GM18505 (cell line): ENCODE measurements around the gene PDGFC.
"Not testable (repeated sequence)": the region's sequence is repeated elsewhere in the genome, so short reads cannot be mapped to it uniquely, and the experiment has no call there.

Experiments
- ATAC-seq: cut with Tn5 transposase; IDR thresholded peaks from one replicate; pipeline ENCODE4 v1.9.1; 2021; ENCODE audit not compliant: unreplicated experiment
- POLR2A ChIP-seq: IDR thresholded peaks from 4 replicates; pipeline ENCODE4 v1.6.1; 2011; ENCODE audit warnings: borderline replicate concordance; ENCODE audit not compliant: insufficient read depth, insufficient read length; ENCODE audit errors: extremely low read depth

PDGFC gene

GRCh38 chr4:156889616-156890594, 81.7 kb downstream of the PDGFC start:
- no peak for ATAC-seq
- TF ChIP-seq POLR2A: no peak

- TF ChIP-seq POLR2A: no peak
- ATAC-seq: no peak
Measured at GRCh38 chr4:156888762-156889161, 82.8 kb downstream of the PDGFC start.

- no peak for ATAC-seq
- TF ChIP-seq POLR2A: no peak
Measured at GRCh38 chr4:156886481-156886880, 85.1 kb downstream of the PDGFC start.

- no peak for ATAC-seq
Measured at GRCh38 chr4:156885374-156885773, 86.2 kb downstream of the PDGFC start.

GRCh38 chr4:156884183-156884582, 87.4 kb downstream of the PDGFC start:
- no peak for TF ChIP-seq POLR2A
- ATAC-seq: no peak

More at GRCh38 chr4:156885374-156885773, 86.2 kb downstream of the PDGFC start:
- no peak for TF ChIP-seq POLR2A

- no peak for TF ChIP-seq POLR2A
- no peak for ATAC-seq
Measured at GRCh38 chr4:156875704-156876103, 95.9 kb downstream of the PDGFC start.

- ATAC-seq: no peak
- TF ChIP-seq POLR2A: no peak
Measured at GRCh38 chr4:156875055-156875454, 96.5 kb downstream of the PDGFC start.

- TF ChIP-seq POLR2A: no peak
- ATAC-seq: no peak
Measured at GRCh38 chr4:156873799-156874198, 97.8 kb downstream of the PDGFC start.

- no peak for ATAC-seq
- TF ChIP-seq POLR2A: no peak
Measured at GRCh38 chr4:156870861-156871260, 100.7 kb downstream of the PDGFC start.

GRCh38 chr4:156870131-156870530, 101.5 kb downstream of the PDGFC start:
- no peak for ATAC-seq
- no peak for TF ChIP-seq POLR2A

GRCh38 chr4:156866088-156866487, 105.5 kb downstream of the PDGFC start:
- not testable (repeated sequence) for ATAC-seq

- no peak for ATAC-seq
- TF ChIP-seq POLR2A: no peak
Measured at GRCh38 chr4:156865451-156865850, 106.1 kb downstream of the PDGFC start.

GRCh38 chr4:156858071-156858470, 113.5 kb downstream of the PDGFC start:
- ATAC-seq: no peak
- no peak for TF ChIP-seq POLR2A

- no peak for TF ChIP-seq POLR2A
- ATAC-seq: no peak
Measured at GRCh38 chr4:156838761-156839160, 132.8 kb downstream of the PDGFC start.
